ENCODE results near the gene RAB25.

DNA sequence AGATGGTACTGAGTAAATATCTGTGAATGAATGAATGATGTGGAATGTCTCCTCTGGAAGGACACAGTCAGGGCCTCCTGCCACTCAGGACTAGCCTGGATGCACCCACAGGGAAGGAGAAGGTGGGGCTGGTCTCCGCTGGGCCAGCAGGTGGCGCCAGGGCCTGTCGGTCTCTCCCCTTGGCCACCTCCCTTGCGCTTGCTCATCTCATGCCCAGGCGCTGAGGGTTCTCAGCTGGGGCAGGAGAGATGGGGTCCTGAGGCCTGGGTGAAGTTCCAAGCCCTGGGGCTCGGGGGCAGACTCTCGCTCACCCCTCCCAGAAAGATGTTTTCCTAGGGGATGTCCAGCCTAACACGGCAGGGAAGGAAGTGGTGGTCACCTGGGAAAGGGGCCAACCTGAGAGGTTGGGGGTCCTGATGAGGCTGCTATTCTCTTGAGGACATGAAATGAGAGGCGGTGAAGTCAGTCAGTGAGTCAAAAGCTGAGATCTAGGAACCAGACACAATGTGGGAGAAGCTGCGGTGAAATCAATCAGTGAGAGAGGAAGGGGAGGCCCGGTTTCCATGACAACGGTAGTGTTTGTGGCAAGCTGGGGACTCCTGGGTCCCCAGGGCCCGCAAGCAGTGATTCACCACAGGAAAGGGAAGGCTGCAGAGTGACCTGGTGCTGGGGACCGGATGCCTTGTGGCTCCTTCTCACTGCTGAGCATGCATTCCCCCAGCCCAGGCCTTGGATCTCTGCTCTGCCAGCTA is 35.9 kb downstream of the RAB25 start:
- peak in 2 of 3 donors; percentile 77 to 94 for TF ChIP-seq CTCF (IDR thresholded peaks at IDR 0.05)
- no peak for TF ChIP-seq POLR2A (IDR thresholded peaks at IDR 0.05)

Data from lower leg skin (tissue), 3 donors.